IMR-90 (cell line): ENCODE measurements around the gene MFSD2A. TPM values are rescaled to one million over a fixed set of nuclear protein-coding genes. Genes with fewer than 3 reads are reported as not detected.
A peak's percentile ranks its signal among the peaks of the same experiment; 100 is the strongest.

Experiments
- ATAC-seq: fragments of 200-7000 bp; cut with Tn5 transposase; 2 replicates; pipeline ENCODE4 v1.9.1; 2020; ENCODE audit warnings: low read depth, mild to moderate bottlenecking, moderate library complexity
- BruUV-seq: library from RNA; stranded (reverse); fragments of 400-500 nt; replicated peaks from 2 replicates; lab custom pipeline; 2021; lab: Mats Ljungman, UMichigan
- CTCF ChIA-PET: fragments of 300-600 bp; formaldehyde crosslinking; extraction: SDS; loops from one replicate; lab custom pipeline; 2021; ENCODE audit warnings: antibody characterized with exemption; lab: Yijun Ruan, JAX
- POLR2A ChIA-PET: fragments of 300-600 bp; sonication (Branson Sonifier 250); formaldehyde crosslinking; loops from one replicate; lab custom pipeline; 2022; ENCODE audit warnings: antibody characterized with exemption; ENCODE audit not compliant: unreplicated experiment; lab: Charles Lee
- DNase-seq: peaks from one replicate; pipeline ENCODE4 v3.0.0; 2013
- H2AFZ ChIP-seq: replicated peaks from 2 replicates; pipeline ENCODE3; 2013; ENCODE audit warnings: low read length, mild to moderate bottlenecking; ENCODE audit not compliant: poor library complexity
- H2AK5ac ChIP-seq: 2 replicates; pipeline ENCODE4 v1.6.1; 2013; ENCODE audit warnings: low read depth, low read length, inconsistent platforms
- H2AK9ac ChIP-seq: replicated peaks from 2 replicates; pipeline ENCODE3; 2013; ENCODE audit warnings: mild to moderate bottlenecking, low read depth, low read length, moderate library complexity; ENCODE audit not compliant: poor library complexity
- H2BK120ac ChIP-seq: 2 replicates; pipeline ENCODE4 v1.6.1; 2013; ENCODE audit warnings: low read depth, low read length, inconsistent platforms
- H2BK15ac ChIP-seq: 3 replicates; pipeline ENCODE4 v1.6.1; 2013; ENCODE audit warnings: low read depth, low read length, inconsistent platforms
- H2BK20ac ChIP-seq: 2 replicates; pipeline ENCODE4 v1.6.1; 2013; ENCODE audit warnings: low read depth, mild to moderate bottlenecking, inconsistent platforms, low read length, moderate library complexity
- H2BK5ac ChIP-seq: 2 replicates; pipeline ENCODE4 v1.6.1; 2013; ENCODE audit warnings: mild to moderate bottlenecking, low read depth, low read length, inconsistent platforms; ENCODE audit not compliant: poor library complexity, severe bottlenecking
- H3K14ac ChIP-seq: replicated peaks from 2 replicates; pipeline ENCODE4 v1.6.1; 2013; ENCODE audit warnings: low read depth, low read length, inconsistent platforms
- H3K18ac ChIP-seq: 2 replicates; pipeline ENCODE4 v1.6.1; 2013; ENCODE audit warnings: low read depth, low read length, control low read depth
- H3K23ac ChIP-seq: 2 replicates; pipeline ENCODE4 v1.6.1; 2013; ENCODE audit warnings: low read depth, low read length, inconsistent platforms
- H3K27ac ChIP-seq: 2 replicates; pipeline ENCODE4 v1.5.1; 2013; ENCODE audit warnings: mild to moderate bottlenecking, control low read depth, low read length; ENCODE audit not compliant: insufficient read depth
- H3K27me3 ChIP-seq: 2 replicates; pipeline ENCODE4 v1.6.1; 2013; ENCODE audit warnings: low read length; ENCODE audit not compliant: control insufficient read depth, insufficient read depth
- H3K36me3 ChIP-seq: 2 replicates; pipeline ENCODE4 v1.6.1; 2013; ENCODE audit warnings: low read length, mixed read lengths; ENCODE audit not compliant: control insufficient read depth, insufficient read depth
- H3K4ac ChIP-seq: 2 replicates; pipeline ENCODE4 v1.6.1; 2013; ENCODE audit warnings: low read depth, low read length, inconsistent platforms
- H3K4me1 ChIP-seq: 2 replicates; pipeline ENCODE4 v1.6.1; 2013; ENCODE audit warnings: low read length, mixed read lengths; ENCODE audit not compliant: control insufficient read depth, insufficient read depth
- H3K4me2 ChIP-seq: 2 replicates; pipeline ENCODE4 v1.6.1; 2013; ENCODE audit warnings: low read depth, mild to moderate bottlenecking, control low read depth, low read length, moderate library complexity
- H3K4me3 ChIP-seq: 2 replicates; pipeline ENCODE4 v1.5.1; 2013; ENCODE audit warnings: low read depth, mild to moderate bottlenecking, control low read depth, low read length, moderate library complexity; ENCODE audit not compliant: insufficient read depth
- H3K56ac ChIP-seq: 2 replicates; pipeline ENCODE4 v1.6.1; 2013; ENCODE audit warnings: low read length, inconsistent platforms; ENCODE audit not compliant: insufficient read depth; ENCODE audit errors: extremely low read depth
- H3K79me1 ChIP-seq, 2 experiments: 2 replicates each; pipeline ENCODE4 v1.6.1; 2013; ENCODE audit warnings: low read length in 2 of 2, inconsistent platforms in 1 of 2, low read depth in 1 of 2
- H3K9ac ChIP-seq: 2 replicates; pipeline ENCODE4 v1.6.1; 2013; ENCODE audit warnings: low read depth, low read length, control low read depth
- H3K9me1 ChIP-seq: 2 replicates; pipeline ENCODE4 v1.6.1; 2013; ENCODE audit warnings: low read length, inconsistent platforms; ENCODE audit not compliant: insufficient read depth
- H3K9me3 ChIP-seq: 2 replicates; pipeline ENCODE4 v1.6.1; 2013; ENCODE audit warnings: low read length; ENCODE audit not compliant: control insufficient read depth, insufficient read depth
- H4K20me1 ChIP-seq: 2 replicates; pipeline ENCODE4 v1.6.1; 2013; ENCODE audit warnings: low read length, inconsistent platforms; ENCODE audit not compliant: insufficient read depth
- H4K5ac ChIP-seq: 2 replicates; pipeline ENCODE4 v1.6.1; 2013; ENCODE audit warnings: mild to moderate bottlenecking, low read depth, low read length, control low read depth
- H4K8ac ChIP-seq, 2 experiments: 2 replicates each; pipeline ENCODE4 v1.6.1; 2013; ENCODE audit warnings: low read depth in 2 of 2, low read length in 2 of 2, control low read depth in 1 of 2, inconsistent platforms in 1 of 2
- H4K91ac ChIP-seq: 2 replicates; pipeline ENCODE4 v1.6.1; 2013; ENCODE audit warnings: low read depth, low read length, inconsistent platforms; ENCODE audit not compliant: insufficient read depth
- MAFK ChIP-seq: IDR thresholded peaks from 2 replicates; pipeline ENCODE4 v1.6.1; 2012; ENCODE audit warnings: low read depth, low read length, improper control_type of control experiment
- MAZ ChIP-seq: IDR thresholded peaks from 2 replicates; pipeline ENCODE4 v1.6.1; 2012; ENCODE audit warnings: low read depth, mild to moderate bottlenecking, low read length, improper control_type of control experiment, moderate library complexity, borderline replicate concordance
- RFX5 ChIP-seq: IDR thresholded peaks from 2 replicates; pipeline ENCODE4 v1.8.0; 2012; ENCODE audit warnings: low read depth, mild to moderate bottlenecking, low read length, moderate library complexity
- WGBS, 2 experiments: methylation state at CpG; one replicate each; pipeline versions ENCODE4 v1.1.5 to v1.1.7; 2013; ENCODE audit warnings: missing lambda C conversion rate in 2 of 2; ENCODE audit not compliant: insufficient read length in 1 of 2; ENCODE audit errors: extremely low coverage in 2 of 2; 5-methylcytosine and 5-hydroxymethylcytosine counted together
- dilution Hi-C: fragments of 300-500 bp; cut with HindIII; formaldehyde crosslinking; loops from one replicate; pipeline ENCODE4 v1.14.3; 2018; ENCODE audit warnings: low sequenced_read_pairs; ENCODE audit not compliant: unreplicated experiment
- in situ Hi-C: fragments of 300-500 bp; cut with MboI; formaldehyde crosslinking; loops from 3 replicates; pipeline ENCODE4 v1.14.3; 2019; ENCODE audit warnings: low sequenced_read_pairs, inconsistent platforms, mixed read lengths
- intact Hi-C: fragments of 100-400 bp; cut with micrococcal nuclease; formaldehyde crosslinking; loops from 2 replicates; pipeline ENCODE4 v1.10.0; 2022
- polyA plus RNA-seq, 3 experiments: library from polyadenylated mRNA; depleted of rRNA; stranded (reverse); fragments of >200 nt; gene quantifications; 2 replicates each; pipeline ENCODE4 v1.2.3, GENCODE V29; 2012; ENCODE audit warnings: low replicate concordance in 1 of 3
- total RNA-seq: library from RNA; depleted of rRNA; stranded (reverse); fragments of >200 nt; gene quantifications from 2 replicates; pipeline ENCODE4 v1.2.3, GENCODE V29; 2012

The MFSD2A gene
- total and polyA plus RNA-seq, 2 of the 4 experiments (the other 2 are of a cell fraction): 5.7 to 7.3 TPM

DNA sequence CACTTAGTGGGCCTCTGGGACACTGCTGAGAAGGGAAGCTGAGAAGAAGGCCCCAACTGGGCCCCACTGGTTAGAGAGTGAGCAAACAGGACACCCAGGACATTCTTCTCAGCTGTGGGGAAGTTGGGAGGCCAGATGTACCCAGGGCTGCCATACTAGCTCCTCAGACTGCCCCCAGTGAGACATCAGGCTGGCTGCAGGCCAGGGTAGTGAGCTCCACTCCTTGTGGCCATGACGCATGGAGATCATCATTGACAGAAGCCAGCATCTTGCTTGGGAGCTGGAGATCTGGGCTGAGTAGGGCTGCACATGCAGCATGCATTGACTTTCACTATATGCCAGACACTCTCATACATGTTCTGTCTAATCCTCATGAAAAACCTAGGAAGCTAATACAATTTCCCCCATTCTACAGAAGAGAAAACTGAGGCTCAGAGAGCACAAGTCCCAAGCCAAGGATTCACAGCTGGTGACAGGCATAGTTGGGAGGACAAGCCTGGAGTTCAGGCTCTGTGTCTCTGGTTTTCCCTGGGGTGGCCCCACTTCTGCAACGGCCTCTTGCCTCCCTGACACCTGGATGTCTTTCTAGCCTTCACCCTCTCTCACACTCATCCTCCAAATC is 29.1 kb upstream of the MFSD2A start:
- Histone ChIP-seq H3K4me3 (no peak overlapping the region), H4K91ac (no peak overlapping the region), H3K79me1 (no peaks in the 10 kb centered on the region), H3K9ac (no peak overlapping the region), H3K23ac (no peak overlapping the region), H2BK15ac (no peak overlapping the region), H4K8ac (no peak overlapping the region), H3K27ac (no peak overlapping the region), H3K27me3 (peaks cover 23% of the 10 kb centered on the region), H2BK20ac (no peak overlapping the region), H2AK9ac (no peak overlapping the region), H2BK5ac (no peak overlapping the region), H3K9me3 (no peaks in the 10 kb centered on the region), H2AFZ (peak overlapping the region; percentile 66), H3K4me2 (no peak overlapping the region), H3K4me1 (peaks cover 3% of the 10 kb centered on the region; the same call in 1 of the 2 replicates), H4K5ac (no peak overlapping the region), H3K36me3 (no peaks in the 10 kb centered on the region), H3K9me1 (peaks cover 4% of the 10 kb centered on the region; the same call in 1 of the 2 replicates), H3K18ac (no peak overlapping the region), H3K56ac (no peak overlapping the region), H3K14ac (no peak overlapping the region), H2AK5ac (no peak overlapping the region), H3K4ac (no peak overlapping the region), H2BK120ac (no peak overlapping the region), H4K20me1 (no peaks in the 10 kb centered on the region)
- POLR2A ChIA-PET: no interaction called here
- in situ Hi-C loops (no loop called here), dilution Hi-C loops (no loop called here), intact Hi-C loops (no loop called here)
- BruUV-seq: no TSS peak
- whole genome bisulfite sequencing, 2 experiments: 75% methylated on average over 1 of the region's 2 CpGs; no CpG with 5 or more reads in 1 of the 2 experiments
- CTCF ChIA-PET: no interaction called here
- peak; percentile 35 for DNase-seq
- TF ChIP-seq MAZ: 0 out of 2 replicates have a peak, but pooled peaks have one; percentile 29
- no peak for TF ChIP-seq RFX5
- no peak for TF ChIP-seq MAFK
- no peak for ATAC-seq
